WERI-Rb-1 (cell line): ENCODE measurements around the gene IQSEC1.

Source experiments
- DNase-seq: peaks from one replicate; pipeline ENCODE4 v3.0.0-alpha.2; 2020
- H3K27ac ChIP-seq: fragments of 250-450 bp; sonication (Bioruptor Pico); 2 replicates; pipeline ENCODE4 v1.5.1; 2020; ENCODE audit warnings: mild to moderate bottlenecking, moderate library complexity
- H3K27me3 ChIP-seq: fragments of 250-450 bp; sonication (Bioruptor Pico); 2 replicates; pipeline ENCODE4 v1.5.1; 2021; ENCODE audit warnings: mild to moderate bottlenecking, low read depth, moderate library complexity; ENCODE audit not compliant: insufficient read depth, severe bottlenecking
- H3K36me3 ChIP-seq: fragments of 250-450 bp; sonication (Bioruptor Pico); 2 replicates; pipeline ENCODE4 v1.5.1; 2020; ENCODE audit warnings: mild to moderate bottlenecking, moderate library complexity
- H3K4me3 ChIP-seq: 2 replicates; pipeline ENCODE4 v1.5.1; 2011; ENCODE audit warnings: low read depth, mild to moderate bottlenecking, control low read depth, low read length
- H3K9me3 ChIP-seq: fragments of 250-450 bp; sonication (Bioruptor Pico); 2 replicates; pipeline ENCODE4 v1.5.1; 2021; ENCODE audit warnings: mild to moderate bottlenecking, moderate library complexity; ENCODE audit not compliant: severe bottlenecking
- CTCF ChIP-seq: IDR thresholded peaks from 2 replicates; pipeline ENCODE4 v1.5.1; 2011; ENCODE audit warnings: low read depth, mild to moderate bottlenecking, control low read depth, inconsistent platforms, low read length

The IQSEC1 gene

GRCh38 chr3:13085081-13085845 lies 12.0 kb upstream of the IQSEC1 start:
- TF ChIP-seq CTCF, result no peak
- no peaks in the 10 kb centered on the region for H3K27me3 ChIP-seq
- H3K36me3 ChIP-seq, result no peaks in the 10 kb centered on the region; the same call in 1 of the 2 replicates
- no peak overlapping the region for H3K27ac ChIP-seq
- DNase-seq, result no peak
- no peak overlapping the region for H3K4me3 ChIP-seq
- H3K9me3 ChIP-seq, result no peaks in the 10 kb centered on the region

- TF ChIP-seq CTCF, result no peak
- DNase-seq, result no peak
- Histone ChIP-seq H3K27ac (no peak overlapping the region), H3K4me3 (no peak overlapping the region), H3K27me3 (no peaks in the 10 kb centered on the region), H3K36me3 (no peaks in the 10 kb centered on the region; the same call in 1 of the 2 replicates), H3K9me3 (no peaks in the 10 kb centered on the region)
Measured at GRCh38 chr3:13083898-13084297, 10.7 kb upstream of the IQSEC1 start.

GRCh38 chr3:13083254-13083653 lies 10.0 kb upstream of the IQSEC1 start:
- Histone ChIP-seq H3K27ac (no peak overlapping the region), H3K36me3 (no peaks in the 10 kb centered on the region; the same call in 1 of the 2 replicates), H3K4me3 (no peak overlapping the region), H3K27me3 (no peaks in the 10 kb centered on the region), H3K9me3 (no peaks in the 10 kb centered on the region)
- no peak for TF ChIP-seq CTCF
- DNase-seq, result no peak

GRCh38 chr3:13082677-13083076 lies 9.4 kb upstream of the IQSEC1 start:
- Histone ChIP-seq H3K4me3 (no peak overlapping the region), H3K27me3 (no peaks in the 10 kb centered on the region), H3K9me3 (no peaks in the 10 kb centered on the region), H3K36me3 (no peaks in the 10 kb centered on the region; the same call in 1 of the 2 replicates), H3K27ac (no peak overlapping the region)
- DNase-seq, result no peak
- TF ChIP-seq CTCF, result no peak

GRCh38 chr3:13081603-13082360 lies 8.6 kb upstream of the IQSEC1 start:
- H3K27ac ChIP-seq, result no peak overlapping the region
- DNase-seq, result no peak
- H3K9me3 ChIP-seq, result no peaks in the 10 kb centered on the region
- H3K36me3 ChIP-seq, result no peaks in the 10 kb centered on the region; the same call in 1 of the 2 replicates
- no peak overlapping the region for H3K4me3 ChIP-seq
- no peaks in the 10 kb centered on the region for H3K27me3 ChIP-seq
- TF ChIP-seq CTCF, result no peak
